ENCODE results near the gene COL13A1.
A peak's percentile ranks its signal among the peaks of the same experiment; 100 is the strongest.

The COL13A1 gene

DNA sequence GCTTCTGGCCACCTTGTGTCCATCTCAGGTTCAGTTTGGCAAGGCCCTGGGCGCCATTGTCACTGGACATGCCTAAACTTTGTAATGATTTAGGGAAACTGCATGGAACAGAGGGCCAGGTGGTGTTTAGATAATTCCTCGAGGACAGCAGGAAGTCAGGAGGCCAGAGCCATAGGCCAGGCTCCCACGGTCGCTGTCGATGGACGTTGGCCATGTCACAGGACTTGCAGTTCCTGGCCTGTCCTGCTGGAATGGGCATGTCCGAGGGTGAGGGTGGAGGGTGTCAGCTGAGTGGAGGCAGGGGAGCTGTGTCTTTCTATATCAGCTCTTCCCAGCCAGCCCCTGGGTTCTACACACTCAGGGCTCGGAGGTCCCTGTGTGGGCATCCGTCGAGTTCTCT is 143.1 kb downstream of the COL13A1 start:
- no peak for DNase-seq (ENCODE audit: low spot score)

DNA sequence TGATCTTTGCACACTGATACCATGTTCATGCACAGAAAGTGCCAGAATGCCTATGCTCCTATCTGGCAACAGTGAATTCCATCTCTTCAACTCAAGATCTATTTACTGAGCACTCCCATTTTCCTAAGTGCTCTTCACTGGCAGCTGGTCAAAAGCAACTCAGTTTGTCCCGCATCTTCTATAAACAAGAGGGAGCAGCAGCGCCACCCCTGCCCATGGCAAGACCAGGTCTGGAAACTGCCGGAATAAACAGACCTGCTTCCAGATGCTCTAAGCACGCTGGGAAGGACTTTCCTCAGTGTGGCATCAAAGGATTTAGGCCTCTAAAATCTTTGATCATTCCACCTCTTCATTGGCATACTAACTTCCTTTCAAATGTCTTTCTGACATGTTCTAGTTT is 146.6 kb downstream of the COL13A1 start:
- no peak for DNase-seq (ENCODE audit: low spot score)

DNA sequence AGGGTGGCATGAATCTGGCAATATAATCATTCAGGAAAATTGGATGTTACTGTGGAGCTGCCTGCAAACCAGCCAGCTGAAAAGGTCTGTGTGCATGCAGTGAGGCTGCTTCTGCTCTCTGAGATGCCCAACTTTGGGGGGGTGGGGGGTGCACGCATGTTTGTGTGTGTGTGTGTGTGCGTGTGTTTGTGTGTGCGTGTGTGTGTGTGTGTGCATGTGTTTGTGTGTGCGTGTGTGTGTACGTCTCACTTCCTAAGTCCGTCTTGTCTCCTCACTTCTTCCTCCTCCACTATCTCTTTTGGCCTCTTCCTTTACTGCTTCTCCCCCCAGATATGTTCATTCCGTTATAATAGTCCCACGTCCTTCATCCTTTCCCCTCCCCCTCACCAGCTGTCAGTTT is 148.1 kb downstream of the COL13A1 start:
- no peak for DNase-seq (ENCODE audit: low spot score)

DNA sequence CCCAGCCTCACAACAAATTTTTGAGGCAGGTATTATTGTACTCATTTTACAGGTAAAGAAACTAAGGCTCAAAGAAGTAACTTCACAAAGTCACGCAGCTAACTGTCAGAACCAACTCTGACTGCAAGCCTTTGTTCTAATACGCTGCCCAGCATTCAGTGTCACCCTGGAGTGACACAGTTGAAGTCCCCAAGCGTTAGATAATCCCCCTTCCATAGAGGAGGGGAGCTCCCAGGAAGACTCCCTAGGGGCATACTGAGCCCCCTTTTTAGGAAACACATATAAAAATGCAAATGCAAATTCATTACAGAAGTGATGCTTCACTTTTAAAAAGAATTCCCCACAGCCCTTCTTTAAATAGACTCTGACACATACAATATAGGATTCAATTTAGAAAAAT is 150.0 kb downstream of the COL13A1 start:
- DNase-seq (ENCODE audit: low spot score) = no peak

DNA sequence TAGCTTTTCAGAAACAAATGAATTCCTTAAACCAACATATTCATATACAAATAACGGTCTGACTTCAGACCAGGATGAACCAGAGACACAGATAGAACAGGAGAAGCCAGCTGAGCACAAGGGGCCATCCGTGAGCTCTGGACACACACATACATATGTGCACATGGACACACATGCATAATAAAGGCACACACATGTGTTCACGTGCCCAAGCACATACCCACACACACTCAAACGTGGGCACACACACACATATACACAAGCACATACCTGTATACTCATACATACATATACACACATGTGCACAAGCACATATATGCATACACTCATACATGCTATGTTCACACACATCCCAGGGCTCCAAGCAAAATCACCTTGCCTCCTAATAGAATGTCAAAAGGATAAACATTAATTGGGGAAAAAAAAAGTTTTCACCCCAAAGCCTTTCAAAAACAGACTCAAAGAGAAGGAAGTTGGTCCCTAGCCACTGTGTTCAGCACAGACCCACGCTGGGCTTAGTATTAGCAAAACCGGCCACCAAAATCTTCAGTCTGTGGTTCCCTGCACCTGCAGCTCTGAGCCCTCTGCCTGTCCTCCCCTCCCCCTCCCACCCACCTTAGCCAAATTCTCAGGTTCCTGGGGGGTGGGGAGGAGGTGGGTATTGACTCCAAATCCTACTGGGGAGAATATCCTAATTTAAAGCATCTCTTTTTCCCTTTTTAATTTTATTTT is 150.5 kb downstream of the COL13A1 start:
- no peak for DNase-seq (ENCODE audit: low spot score)

GRCh38 chr10:69952821-69953221 is 151.1 kb downstream of the COL13A1 start:
- no peak for DNase-seq (ENCODE audit: low spot score)

DNA sequence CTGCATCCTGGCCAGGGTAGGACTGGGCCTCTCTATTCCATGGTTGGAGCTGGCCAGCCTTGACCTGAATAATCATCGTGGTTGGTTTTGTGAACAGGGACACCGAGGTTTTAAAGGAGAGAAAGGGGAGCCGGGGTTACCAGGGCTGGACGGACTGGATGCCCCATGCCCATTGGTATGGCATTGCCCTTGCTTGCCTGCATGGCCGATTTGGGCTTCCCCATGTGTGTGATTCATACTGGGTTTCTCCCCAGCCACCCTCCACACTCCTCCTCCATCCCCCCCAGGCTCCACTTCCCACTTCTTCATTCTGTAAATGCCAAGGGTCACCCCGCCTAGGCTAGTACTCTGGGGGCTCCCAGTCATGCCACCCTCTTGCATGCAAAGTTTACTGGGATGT is 152.1 kb downstream of the COL13A1 start:
- DNase-seq (ENCODE audit: low spot score) = no peak

GRCh38 chr10:69955211-69955805 is 153.6 kb downstream of the COL13A1 start:
- no peak for DNase-seq (ENCODE audit: low spot score)

DNA sequence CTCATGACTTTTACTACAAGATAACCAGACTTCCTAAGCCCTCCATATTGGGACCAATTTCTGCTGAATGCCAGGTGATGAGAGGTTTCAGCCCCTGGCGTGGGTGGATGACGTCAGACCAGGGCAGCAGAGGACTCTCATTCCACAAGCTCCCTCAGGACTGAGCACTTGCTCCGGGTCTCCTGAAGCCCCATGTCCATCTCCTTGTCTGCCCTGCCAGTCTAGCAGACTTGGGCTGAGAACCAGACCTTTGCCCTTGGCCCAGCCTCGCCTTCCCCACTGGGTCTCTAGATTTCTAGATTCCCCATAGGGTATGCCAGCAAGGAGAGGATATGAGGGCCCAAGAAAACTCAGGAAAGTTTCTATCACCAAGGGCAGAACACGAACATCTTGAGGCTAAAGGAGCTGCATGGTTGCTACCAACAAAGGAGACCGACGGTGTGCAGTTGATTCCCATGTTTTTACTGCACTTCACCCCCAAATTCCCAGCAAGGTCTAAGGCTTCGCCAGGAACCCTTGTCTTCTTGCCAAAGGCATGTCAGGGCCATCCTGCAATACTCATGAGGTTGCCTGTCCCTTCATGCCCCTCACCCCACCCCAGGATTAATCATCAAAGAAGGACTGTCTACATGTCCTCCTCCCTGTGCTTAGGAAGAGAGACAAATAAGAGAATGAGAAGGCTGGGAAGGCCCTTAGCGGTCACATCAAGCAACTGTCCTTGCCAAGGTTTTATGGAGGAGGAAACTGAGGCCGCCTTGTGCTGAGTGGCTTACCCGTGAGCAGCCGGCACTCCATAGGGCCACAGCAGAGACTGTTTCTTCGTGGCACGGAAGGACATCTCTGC is 154.4 kb downstream of the COL13A1 start:
- no peak for DNase-seq (ENCODE audit: low spot score)

GRCh38 chr10:69956741-69957230 is 155.1 kb downstream of the COL13A1 start:
- DNase-seq (ENCODE audit: low spot score) = no peak

DNA sequence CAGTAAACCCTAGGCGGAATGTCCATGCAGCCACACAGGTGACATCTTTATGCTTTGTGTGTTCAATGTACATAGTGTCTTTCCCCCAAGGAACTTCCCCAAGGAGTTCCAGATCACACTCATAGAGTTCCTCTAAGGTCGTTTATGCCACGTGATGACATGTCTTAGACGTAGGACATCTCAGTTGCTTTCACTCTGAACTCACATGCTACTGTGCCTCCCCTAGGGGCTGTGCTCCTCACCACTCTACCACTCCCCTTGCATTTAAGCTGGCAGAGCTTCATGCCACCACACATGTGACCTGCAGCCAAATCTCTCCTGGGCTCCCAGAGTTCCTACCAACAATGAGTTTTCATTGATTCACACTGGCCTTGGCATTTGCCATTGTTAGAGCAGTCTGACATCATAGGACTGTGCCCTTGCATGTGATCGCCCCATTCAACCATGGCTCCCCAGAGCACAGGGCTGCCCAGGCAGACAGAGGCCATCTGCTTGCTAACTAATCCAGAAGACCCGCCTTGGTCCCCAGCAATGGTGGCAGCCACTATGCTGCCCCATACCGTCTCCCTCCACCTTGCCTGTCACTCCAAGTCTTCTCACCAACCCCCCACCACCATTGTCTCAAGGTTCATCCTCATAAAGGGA is 155.7 kb downstream of the COL13A1 start:
- DNase-seq (ENCODE audit: low spot score) = no peak

DNA sequence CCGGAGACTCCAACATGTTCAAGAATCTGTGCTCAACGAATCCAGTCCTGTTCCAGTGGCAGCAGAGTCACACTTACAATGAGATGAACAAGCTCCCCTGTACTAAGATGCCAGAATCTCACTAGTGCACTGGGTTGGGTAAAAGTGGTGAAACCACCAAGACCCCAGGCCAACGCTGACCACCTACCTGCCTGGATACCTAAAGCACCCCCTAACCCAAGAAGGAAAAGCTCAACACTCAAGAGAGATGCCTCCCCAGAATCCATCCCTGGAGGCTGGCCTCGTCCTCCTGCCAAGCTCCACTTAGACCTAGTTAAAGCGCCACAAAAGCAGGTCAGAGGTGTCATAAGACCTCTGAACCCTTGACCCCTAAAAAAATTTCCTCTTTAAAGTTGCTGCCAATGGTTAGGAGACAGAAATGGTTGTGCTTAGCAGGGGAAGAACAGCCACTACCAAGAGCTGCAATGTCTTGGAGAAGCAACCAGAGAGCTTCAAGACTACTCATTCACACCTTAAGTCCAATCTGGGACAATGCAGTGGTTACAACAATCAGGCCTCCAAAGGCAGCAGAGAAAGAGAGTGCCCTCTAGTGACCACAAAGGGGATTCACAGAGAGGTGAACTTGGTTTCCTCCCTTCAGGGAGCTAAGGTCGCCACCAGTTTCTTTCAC is 156.3 kb downstream of the COL13A1 start:
- DNase-seq (ENCODE audit: low spot score) = peak; percentile 20

DNA sequence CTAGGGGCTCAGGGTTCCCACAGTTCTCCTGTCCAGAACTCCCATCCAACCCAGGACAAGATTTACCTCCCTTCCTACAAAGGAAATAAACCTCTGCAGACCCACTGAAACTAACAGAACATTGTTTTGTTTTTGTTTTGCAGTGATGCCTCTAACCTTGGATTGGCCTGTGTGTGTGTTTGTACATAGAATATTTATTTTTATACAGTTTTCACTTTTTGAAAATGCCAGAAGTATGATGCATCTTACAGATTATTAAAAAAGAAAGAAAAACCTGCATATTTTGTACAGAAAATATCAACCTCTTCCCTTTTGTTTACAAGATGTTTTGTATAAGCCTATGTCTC is 156.8 kb downstream of the COL13A1 start:
- DNase-seq (ENCODE audit: low spot score) = no peak

DNA sequence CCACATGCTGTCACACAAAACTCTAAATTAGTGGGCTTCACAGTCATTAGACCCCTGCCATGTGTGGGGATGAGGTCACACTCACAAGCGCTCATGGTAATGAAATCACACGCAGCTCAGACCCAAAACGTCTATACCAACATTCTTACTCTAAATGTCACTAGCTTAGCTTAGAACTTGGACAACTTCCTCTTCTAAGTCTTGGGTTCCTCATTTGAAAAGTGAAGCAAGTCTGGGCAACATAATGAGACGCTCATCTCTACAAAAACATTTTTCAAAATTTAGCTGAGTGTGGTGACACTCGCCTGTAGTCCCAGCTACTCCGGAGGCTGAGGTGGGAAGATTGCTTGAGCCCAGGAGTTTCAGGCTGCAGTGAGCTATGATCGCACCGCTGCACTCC is 158.2 kb downstream of the COL13A1 start:
- no peak for DNase-seq (ENCODE audit: low spot score)

- DNase-seq (ENCODE audit: low spot score) = no peak
These were observed 158.9 kb downstream of the COL13A1 start for GRCh38 chr10:69960606-69960987.

- DNase-seq (ENCODE audit: low spot score) = no peak
These were observed 159.5 kb downstream of the COL13A1 start for GRCh38 chr10:69960988-69961880.

DNA sequence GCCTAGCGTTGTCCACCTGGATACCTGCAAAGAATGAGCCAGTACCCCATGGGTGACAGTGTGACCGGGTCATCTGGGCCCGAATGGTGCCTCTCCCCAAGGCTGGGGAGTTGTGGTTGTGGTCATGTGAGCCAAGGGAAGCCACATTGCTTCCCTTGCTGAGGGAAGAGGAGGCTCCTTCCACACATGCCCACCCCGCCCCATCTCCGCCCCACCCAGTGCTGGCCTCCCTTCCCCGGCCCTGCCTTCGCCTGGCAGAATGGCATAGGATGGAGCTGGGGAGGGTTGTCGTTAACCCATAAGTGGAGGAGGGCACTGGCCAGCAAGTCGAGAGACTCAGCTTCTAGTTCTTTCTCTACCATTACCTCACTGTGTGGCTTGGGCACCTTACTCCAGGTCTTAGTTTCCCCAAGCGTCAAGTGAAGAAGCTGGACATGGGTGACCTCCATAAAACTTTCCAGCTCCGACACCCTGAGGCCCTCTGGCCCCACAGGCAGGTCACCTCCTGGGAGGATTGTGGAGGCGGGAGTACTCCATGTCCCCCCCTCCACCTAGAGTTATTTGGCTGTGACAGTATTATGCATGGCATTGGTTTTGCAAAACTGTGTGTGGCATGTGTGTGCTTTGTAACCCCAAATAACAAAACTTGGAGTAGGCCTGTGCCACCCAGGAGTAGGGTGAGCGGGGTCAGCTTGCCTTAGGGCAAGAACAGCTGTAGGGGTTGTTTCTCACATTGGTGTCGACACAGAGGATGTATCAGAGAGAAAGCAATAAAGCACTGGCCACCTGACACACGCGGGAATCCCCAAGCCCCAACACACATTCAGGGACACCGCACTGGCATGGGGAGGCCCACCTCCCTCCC is 160.4 kb downstream of the COL13A1 start:
- DNase-seq (ENCODE audit: low spot score) = no peak

DNA sequence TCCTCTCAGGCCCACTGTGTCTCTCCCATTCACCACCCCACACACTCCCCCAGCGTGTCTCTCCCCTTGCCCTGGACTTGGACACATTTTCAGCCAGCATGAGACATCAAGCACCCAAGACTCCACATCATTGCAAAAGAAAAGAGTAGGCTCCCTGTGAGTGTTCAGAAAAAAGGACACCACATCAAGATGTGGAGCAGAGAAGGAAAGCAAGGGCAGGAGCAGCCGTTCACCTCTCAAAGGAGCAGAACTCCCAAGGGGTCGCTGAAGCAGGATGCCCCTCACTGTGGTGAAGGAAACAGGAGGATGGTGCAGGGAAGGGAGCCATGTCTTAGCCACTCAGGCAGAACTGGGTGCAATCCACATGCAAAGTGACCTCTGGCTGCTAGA is 161.0 kb downstream of the COL13A1 start:
- no peak for DNase-seq (ENCODE audit: low spot score)

- no peak for DNase-seq (ENCODE audit: low spot score)
These were observed 161.6 kb downstream of the COL13A1 start for GRCh38 chr10:69963178-69963834.

All from hematopoietic multipotent progenitor cell treated with erythropoietin and hydrocortisone succinate and interleukin-3 and kit ligand, for 17 days (in vitro differentiated cells).